ENCODE data around the gene STIL.

Gene STIL

GRCh38 chr1:47332779-47333577 is 19.0 kb upstream of the STIL start:
- peak overlapping the region; percentile 92 for H3K4me3 ChIP-seq

GRCh38 chr1:47331875-47332274 is 17.9 kb upstream of the STIL start:
- Histone ChIP-seq H3K27ac (no peak overlapping the region), H3K4me3 (no peak overlapping the region)
- no peak for TF ChIP-seq CTCF (IDR thresholded peaks at IDR 0.05)
- DNase-seq (ENCODE audit: low spot score), result no peak

More at GRCh38 chr1:47332779-47333577, 19.0 kb upstream of the STIL start:
- DNase-seq (ENCODE audit: low spot score), result no peak
- peak overlapping the region; percentile 97 to 98 for H3K27ac ChIP-seq
- TF ChIP-seq CTCF (IDR thresholded peaks at IDR 0.05), result no peak

DNA sequence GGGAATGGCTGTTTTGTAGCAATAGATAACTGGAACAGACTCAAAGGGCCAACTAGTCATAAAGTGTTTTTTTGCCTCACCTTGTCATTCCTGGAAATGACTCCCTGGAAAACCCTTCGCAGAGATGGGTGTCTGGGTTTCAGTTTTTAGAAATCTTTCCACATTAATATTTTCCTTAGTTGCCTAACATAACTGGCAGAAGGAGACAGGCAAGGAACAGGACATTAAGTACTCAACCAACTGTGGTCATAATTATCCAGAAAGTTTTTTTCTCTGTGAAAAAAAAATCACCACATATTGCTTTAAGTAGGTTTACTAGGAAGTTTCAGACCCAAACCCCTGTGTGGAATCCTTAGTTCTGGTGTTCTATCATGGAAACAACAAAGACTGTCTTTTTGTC is 16.3 kb upstream of the STIL start:
- Histone ChIP-seq H3K27ac (no peak overlapping the region), H3K4me3 (no peak overlapping the region)
- TF ChIP-seq CTCF (IDR thresholded peaks at IDR 0.05), result no peak
- DNase-seq (ENCODE audit: low spot score), result no peak

DNA sequence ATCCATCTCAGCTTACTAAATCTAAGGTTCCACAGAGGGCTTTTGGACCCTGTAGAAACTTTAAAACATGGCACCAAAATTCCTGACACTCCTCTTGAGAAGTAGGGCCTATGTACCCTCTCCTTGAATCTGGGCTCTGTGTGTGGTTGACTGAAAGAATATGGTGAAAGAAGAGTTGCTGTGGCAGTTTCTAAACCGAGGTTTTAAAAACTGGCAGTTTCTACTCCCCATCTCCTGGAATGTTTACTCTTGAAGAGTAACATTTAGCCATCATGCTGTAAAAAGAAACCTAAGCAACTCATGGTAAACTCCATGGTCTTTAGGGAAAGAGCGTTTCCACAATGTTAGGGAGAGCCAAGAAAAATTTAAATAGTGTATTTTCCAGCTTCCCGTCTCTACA is 15.0 kb upstream of the STIL start:
- H3K27ac ChIP-seq, result no peak overlapping the region

GRCh38 chr1:47326271-47326670 is 12.3 kb upstream of the STIL start:
- Histone ChIP-seq H3K27ac (no peak overlapping the region), H3K4me3 (no peak overlapping the region)
- no peak for DNase-seq (ENCODE audit: low spot score)
- no peak for TF ChIP-seq CTCF (IDR thresholded peaks at IDR 0.05)

More for the DNA sequence above, 15.0 kb upstream of the STIL start:
- DNase-seq (ENCODE audit: low spot score), result no peak
- no peak overlapping the region for H3K4me3 ChIP-seq
- no peak for TF ChIP-seq CTCF (IDR thresholded peaks at IDR 0.05)

- DNase-seq (ENCODE audit: low spot score), result no peak
- no peak for TF ChIP-seq CTCF (IDR thresholded peaks at IDR 0.05)
- H3K27ac ChIP-seq, result no peak overlapping the region
- no peak overlapping the region for H3K4me3 ChIP-seq
These were observed 11.6 kb upstream of the STIL start for GRCh38 chr1:47325528-47325927.

GRCh38 chr1:47324682-47325081 is 10.7 kb upstream of the STIL start:
- no peak for DNase-seq (ENCODE audit: low spot score)
- no peak overlapping the region for H3K27ac ChIP-seq
- H3K4me3 ChIP-seq, result no peak overlapping the region
- no peak for TF ChIP-seq CTCF (IDR thresholded peaks at IDR 0.05)
